ENCODE results near the gene BICDL1.

BICDL1 gene

GRCh38 chr12:120092551-120093335, 103.7 kb downstream of the BICDL1 start:
- H3K9ac ChIP-seq (ENCODE audit: low read length) = no peak overlapping the region
- H3K27ac ChIP-seq (ENCODE audit: low read depth, low read length) = no peak overlapping the region

DNA sequence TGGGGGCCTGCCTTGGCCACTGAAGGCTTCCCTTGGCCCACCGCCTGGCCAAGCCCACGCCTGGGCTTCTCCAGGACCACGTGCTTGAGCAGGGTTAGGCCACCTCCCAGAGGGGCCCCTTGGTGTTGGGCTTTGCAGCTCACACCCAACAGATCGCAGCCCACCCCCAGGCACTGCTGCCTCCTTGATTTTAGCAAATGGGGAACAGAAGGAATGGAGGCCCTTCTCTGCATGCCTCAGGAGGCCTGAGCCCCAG, 104.2 kb downstream of the BICDL1 start:
- Histone ChIP-seq H3K4me3 (ENCODE audit: insufficient read depth, low read length, poor library complexity, severe bottlenecking) (no peak overlapping the region), H3K27ac (ENCODE audit: low read depth, low read length) (no peak overlapping the region), H3K79me2 (ENCODE audit: insufficient read depth, low read length) (no peaks in the 10 kb centered on the region), H4K20me1 (ENCODE audit: low read depth, low read length) (no peaks in the 10 kb centered on the region), H3K9ac (ENCODE audit: low read length) (no peak overlapping the region), H3K36me3 (ENCODE audit: low read length) (no peaks in the 10 kb centered on the region), H3K9me3 (ENCODE audit: insufficient read depth, low read length) (no peaks in the 10 kb centered on the region), H2AFZ (ENCODE audit: low read depth, low read length, severe bottlenecking) (no peak overlapping the region), H3F3A (ENCODE audit: insufficient read depth) (no peaks in the 10 kb centered on the region), H3K4me2 (ENCODE audit: low read depth, low read length, poor library complexity, severe bottlenecking) (no peak overlapping the region), H3K27me3 (ENCODE audit: low read length) (no peaks in the 10 kb centered on the region), H3K9me2 (replicated peaks; ENCODE audit: insufficient read depth, low read length) (no peaks in the 10 kb centered on the region)
- TF ChIP-seq CTCF (IDR thresholded peaks at IDR 0.05; ENCODE audit: insufficient read depth, low read length, poor library complexity, severe bottlenecking) = no peak
- no peak for TF ChIP-seq EZH2phosphoT487 (conservative IDR thresholded peaks at IDR 0.05; ENCODE audit: low read length)

More at GRCh38 chr12:120092551-120093335, 103.7 kb downstream of the BICDL1 start:
- H3K9me3 ChIP-seq (ENCODE audit: insufficient read depth, low read length) = no peaks in the 10 kb centered on the region
- H3F3A ChIP-seq (ENCODE audit: insufficient read depth) = peaks cover 4% of the 10 kb centered on the region
- H2AFZ ChIP-seq (ENCODE audit: low read depth, low read length, severe bottlenecking) = no peak overlapping the region
- H3K36me3 ChIP-seq (ENCODE audit: low read length) = no peaks in the 10 kb centered on the region
- H3K9me2 ChIP-seq (replicated peaks; ENCODE audit: insufficient read depth, low read length) = no peaks in the 10 kb centered on the region
- TF ChIP-seq EZH2phosphoT487 (conservative IDR thresholded peaks at IDR 0.05; ENCODE audit: low read length) (no peak), CTCF (IDR thresholded peaks at IDR 0.05; ENCODE audit: insufficient read depth, low read length, poor library complexity, severe bottlenecking) (no peak)
- no peaks in the 10 kb centered on the region for H3K79me2 ChIP-seq (ENCODE audit: insufficient read depth, low read length)
- no peak overlapping the region for H3K4me2 ChIP-seq (ENCODE audit: low read depth, low read length, poor library complexity, severe bottlenecking)
- no peaks in the 10 kb centered on the region for H3K27me3 ChIP-seq (ENCODE audit: low read length)
- no peaks in the 10 kb centered on the region for H4K20me1 ChIP-seq (ENCODE audit: low read depth, low read length)
- H3K4me3 ChIP-seq (ENCODE audit: insufficient read depth, low read length, poor library complexity, severe bottlenecking) = no peak overlapping the region

DNA sequence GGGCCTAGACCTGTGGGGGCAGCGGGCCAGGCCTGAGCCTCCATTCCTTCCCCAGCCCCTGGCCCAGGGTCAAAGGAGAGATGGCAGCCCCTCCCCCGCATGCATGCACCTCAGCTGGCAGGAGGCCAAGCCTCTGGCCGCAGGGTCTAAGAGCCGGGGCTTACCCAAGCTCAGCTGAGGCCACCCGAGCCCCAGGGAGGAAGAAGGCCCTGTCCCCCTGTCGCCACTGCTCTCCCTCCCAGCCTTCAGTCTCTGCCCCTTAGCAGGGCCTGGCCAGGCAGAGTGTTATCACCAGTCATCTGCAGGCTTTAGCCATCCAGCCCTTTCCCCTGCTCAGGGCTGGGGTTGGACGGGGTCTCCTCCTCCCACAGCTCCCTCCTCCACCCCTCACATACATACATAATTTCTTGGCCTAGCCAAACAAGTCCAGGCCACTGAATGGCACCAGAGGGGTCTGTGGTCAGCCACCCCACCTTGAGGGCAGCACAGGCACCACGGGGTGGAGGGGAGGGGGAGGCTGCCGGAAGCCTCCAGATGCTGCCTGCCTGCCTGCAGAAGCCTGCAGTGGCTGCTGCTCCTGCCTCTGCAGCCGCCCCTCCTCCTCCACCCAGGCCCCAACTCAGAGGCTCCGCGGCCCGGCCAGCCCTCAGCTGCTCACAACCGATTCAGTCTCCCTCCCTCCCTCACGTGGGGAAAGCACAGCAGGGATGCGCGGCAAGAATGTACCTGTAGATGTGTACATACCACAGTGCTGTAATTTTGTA, 104.7 kb downstream of the BICDL1 start:
- no peaks in the 10 kb centered on the region for H3K36me3 ChIP-seq (ENCODE audit: low read length)
- H3F3A ChIP-seq (ENCODE audit: insufficient read depth) = no peaks in the 10 kb centered on the region
- no peak for TF ChIP-seq CTCF (IDR thresholded peaks at IDR 0.05; ENCODE audit: insufficient read depth, low read length, poor library complexity, severe bottlenecking)
- no peak for TF ChIP-seq EZH2phosphoT487 (conservative IDR thresholded peaks at IDR 0.05; ENCODE audit: low read length)
- H3K27me3 ChIP-seq (ENCODE audit: low read length) = no peaks in the 10 kb centered on the region
- no peaks in the 10 kb centered on the region; the same call in 1 of the 2 replicates for H3K79me2 ChIP-seq (ENCODE audit: insufficient read depth, low read length)
- H4K20me1 ChIP-seq (ENCODE audit: low read depth, low read length) = no peaks in the 10 kb centered on the region
- H3K9ac ChIP-seq (ENCODE audit: low read length) = no peak overlapping the region
- no peak overlapping the region for H2AFZ ChIP-seq (ENCODE audit: low read depth, low read length, severe bottlenecking)
- peak overlapping the region; percentile 49 for H3K27ac ChIP-seq (ENCODE audit: low read depth, low read length)
- H3K9me2 ChIP-seq (replicated peaks; ENCODE audit: insufficient read depth, low read length) = no peaks in the 10 kb centered on the region
- H3K4me3 ChIP-seq (ENCODE audit: insufficient read depth, low read length, poor library complexity, severe bottlenecking) = no peak overlapping the region
- H3K9me3 ChIP-seq (ENCODE audit: insufficient read depth, low read length) = no peaks in the 10 kb centered on the region
- H3K4me2 ChIP-seq (ENCODE audit: low read depth, low read length, poor library complexity, severe bottlenecking) = no peak overlapping the region
